Bronchial smooth muscle cell (primary cell): ENCODE results near the gene GCHFR. TPM values are rescaled to one million over a fixed set of nuclear protein-coding genes. Genes with fewer than 3 reads are reported as not detected.

ENCODE experiments used
- total RNA-seq: library from RNA; depleted of rRNA; stranded (reverse); fragments of >200 nt; gene quantifications from 2 replicates; pipeline ENCODE4 v1.2.1, GENCODE V29; 2014

Gene GCHFR
- 1.6 and 6.3 TPM in 2 replicates for total RNA-seq

DNA sequence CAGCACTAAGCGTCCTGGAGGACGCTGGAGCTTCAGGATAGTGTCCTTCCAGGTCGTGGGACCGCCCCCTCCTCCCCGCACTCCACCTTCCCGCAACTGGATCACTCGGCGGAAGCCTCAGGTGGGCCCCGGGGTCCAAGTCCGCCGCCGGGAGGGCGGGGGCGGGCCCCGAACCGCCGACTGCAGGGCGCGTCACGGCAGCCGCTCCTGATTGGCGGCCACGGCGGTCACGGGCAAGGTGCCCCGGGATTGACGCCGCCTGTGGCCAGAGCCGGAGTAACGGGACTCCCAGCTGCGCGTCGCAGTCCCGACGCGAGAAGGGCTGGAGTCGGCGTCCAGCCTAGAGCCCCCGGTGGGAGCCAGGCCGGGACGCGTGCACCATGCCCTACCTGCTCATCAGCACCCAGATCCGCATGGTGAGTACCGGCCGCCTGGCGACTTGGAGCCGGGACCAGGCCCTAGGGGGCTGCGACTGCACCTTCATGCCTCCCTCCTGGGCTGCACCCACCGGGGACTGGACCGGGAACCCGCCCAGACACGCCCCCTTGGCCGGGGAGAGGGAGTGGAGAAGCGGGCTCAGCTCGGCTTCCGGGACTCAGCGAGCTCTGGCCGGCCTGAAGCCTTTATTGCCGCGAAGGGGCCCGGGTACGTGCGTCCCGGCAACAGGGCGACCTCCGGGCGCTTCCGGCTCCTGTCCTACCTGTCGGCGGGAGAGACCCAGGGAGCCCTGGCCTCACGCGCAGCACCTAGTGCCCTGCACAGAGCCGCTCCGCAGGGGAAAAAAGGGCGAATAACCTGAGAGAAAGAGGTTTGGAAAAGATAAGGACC is at the start of gene GCHFR:
TSS of gene GCHFR (plus strand) at position 268 of the 828 bp plus-strand sequence. CDS start at position 381, 113 bp downstream.

GRCh38 chr15:40754883-40755811 is 8.7 kb upstream of the GCHFR start, which contains the start of gene RMDN3:
TSS of gene RMDN3 (minus strand) at chr15:40755254. CDS start at chr15:40754783, 471 bp downstream.

DNA sequence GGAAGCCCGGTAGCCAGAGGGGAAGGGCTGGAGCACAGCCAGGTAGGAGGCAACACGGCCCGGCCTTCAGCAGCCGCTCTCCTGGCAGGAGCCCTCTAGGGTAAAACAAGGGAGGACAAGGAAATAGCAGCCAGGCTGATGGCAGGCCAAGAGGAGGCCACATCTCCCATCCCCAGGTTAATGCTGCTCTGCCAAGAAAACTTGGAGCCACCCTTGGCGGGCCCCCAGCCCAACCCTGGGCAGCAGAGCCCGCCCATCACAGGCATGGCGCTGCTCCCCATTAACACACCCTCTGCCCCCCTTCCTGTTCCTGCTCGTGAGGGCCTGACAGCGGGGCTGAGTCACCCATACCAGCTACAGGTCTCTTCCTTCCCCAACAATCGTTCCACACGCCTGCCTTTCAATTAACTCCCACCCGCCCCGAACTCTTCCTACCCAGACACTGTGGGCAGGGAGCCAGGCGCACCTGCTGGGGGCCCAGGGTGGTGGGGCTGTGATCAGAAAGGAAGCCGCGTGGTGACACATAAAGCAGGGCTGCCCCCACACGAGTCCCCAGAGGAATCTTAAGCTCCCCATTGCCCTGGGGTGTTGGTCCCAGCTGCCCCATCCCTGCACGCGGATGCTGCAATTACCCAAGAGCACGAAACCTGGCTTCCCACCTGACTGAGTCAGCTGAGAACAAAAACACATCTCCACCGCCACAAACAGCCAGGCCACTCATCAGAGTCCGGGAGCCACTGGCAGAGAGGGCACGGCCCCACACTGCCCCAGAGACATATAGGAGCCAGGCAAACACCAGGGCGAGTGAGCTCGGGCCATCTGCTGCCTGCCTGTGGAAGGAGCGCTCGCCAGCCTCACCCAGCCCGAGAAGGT is 5.6 kb downstream of the GCHFR start, which contains the start of gene C15orf62:
TSS of gene C15orf62 (plus strand) at position 707 of the 873 bp plus-strand sequence. CDS start 516 bp downstream, outside the sequence.

DNA sequence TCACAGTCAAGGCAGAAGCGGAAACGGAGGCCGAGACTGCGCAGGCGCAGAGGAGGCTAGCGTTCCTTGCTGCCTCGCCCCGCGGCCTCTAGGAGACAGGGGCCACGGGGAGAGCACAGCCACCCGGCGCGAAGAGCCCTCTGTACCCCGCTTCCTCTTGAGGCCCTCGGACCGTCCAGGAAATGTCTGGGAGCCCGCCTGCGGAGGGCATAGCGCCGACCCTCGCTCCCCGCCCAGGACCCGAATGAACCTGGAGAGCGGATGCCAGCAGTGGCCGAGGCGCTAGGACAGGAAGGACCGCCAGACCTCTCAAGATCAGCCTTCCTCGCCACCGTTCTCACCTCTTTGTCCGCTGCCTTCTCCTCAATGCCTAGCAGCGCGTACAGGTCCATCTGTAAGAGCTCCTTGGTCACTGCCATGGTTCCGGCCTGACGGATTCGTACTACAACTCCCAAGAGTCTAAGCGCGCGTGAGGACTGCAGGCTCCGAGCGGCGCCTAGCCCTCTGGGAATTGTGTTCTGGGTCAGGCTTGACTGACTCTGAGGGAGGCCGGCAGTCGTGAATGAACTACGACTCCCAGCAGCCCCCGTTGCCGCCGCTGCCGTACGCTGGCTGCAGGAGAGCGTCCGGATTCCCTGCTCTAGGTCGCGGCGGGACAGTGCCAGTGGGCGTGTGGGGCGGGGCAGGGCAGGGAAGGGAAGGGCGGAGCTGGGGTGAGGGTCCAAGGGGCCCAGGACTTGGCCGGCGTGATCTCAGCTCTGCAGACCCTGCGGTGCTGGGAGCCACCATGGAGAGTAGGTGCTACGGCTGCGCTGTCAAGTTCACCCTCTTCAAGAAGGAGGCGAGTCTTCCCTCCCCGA is 43.4 kb downstream of the GCHFR start, which contains the start of the genes DNAJC17 and ZFYVE19:
TSS of gene DNAJC17 (minus strand) at position 446 of the 860 bp plus-strand sequence. CDS start at position 419, 27 bp downstream.
TSS of gene ZFYVE19 (plus strand) at position 62 of the 860 bp plus-strand sequence. CDS start at position 563, 501 bp downstream.

Other genes with a start within 250 kb of the GCHFR start
- gene CCDC32, start 199.0 kb upstream of the GCHFR start, total RNA-seq, result 10.6 and 14.4 TPM in 2 replicates
- gene RPUSD2, start 194.8 kb upstream of the GCHFR start, total RNA-seq, result 10.9 and 14.6 TPM in 2 replicates
- 0.52 and 1.7 TPM in 2 replicates for gene KNL1, start 169.8 kb upstream of the GCHFR start, total RNA-seq
- gene RAD51, start 68.9 kb upstream of the GCHFR start, total RNA-seq, result 1.4 TPM in 2 replicates
- 15.0 and 17.4 TPM in 2 replicates for gene RMDN3, start 8.8 kb upstream of the GCHFR start, total RNA-seq
- under 0.01 TPM in 1 of 2 replicates, not detected in the other for gene C15orf62, start 5.9 kb downstream of the GCHFR start, total RNA-seq
- gene ZFYVE19, start 43.0 kb downstream of the GCHFR start, total RNA-seq, result 23.5 and 29.2 TPM in 2 replicates
- gene DNAJC17, start 43.4 kb downstream of the GCHFR start, total RNA-seq, result 14.8 and 21.0 TPM in 2 replicates
- not detected in 2 replicates for gene PPP1R14D, start 64.6 kb downstream of the GCHFR start, total RNA-seq
- gene SPINT1, start 80.0 kb downstream of the GCHFR start, total RNA-seq, result 0.09 and 0.32 TPM in 2 replicates
- gene RHOV, start 110.2 kb downstream of the GCHFR start, total RNA-seq, result 0.16 TPM in 1 of 2 replicates, not detected in the other
- gene VPS18, start 130.4 kb downstream of the GCHFR start, total RNA-seq, result 38.9 and 45.8 TPM in 2 replicates
- gene DLL4, start 165.3 kb downstream of the GCHFR start, total RNA-seq, result under 0.01 and 0.16 TPM in 2 replicates
- gene CHAC1, start 189.4 kb downstream of the GCHFR start, total RNA-seq, result 2.7 and 4.4 TPM in 2 replicates